A549 (cell line): Measurements from ENCODE around the gene CD36.

Experiments used
- KDM1A ChIP-seq: fragments of 200-600 bp; sonication (generic); IDR thresholded peaks from 2 replicates; pipeline ENCODE4 v1.6.1; 2016; ENCODE audit warnings: low read depth, mild to moderate bottlenecking
- MAFK ChIP-seq: fragments of 450-650 bp; IDR thresholded peaks from 2 replicates; pipeline ENCODE4 v1.6.1; 2014; ENCODE audit not compliant: partially characterized antibody
- TF ChIP-seq, protein P1 (sequence below): IDR thresholded peaks from 2 replicates; pipeline ENCODE4 v1.6.1; 2012
- TF ChIP-seq, protein P2 (sequence below): fragments of 150-350 bp; IDR thresholded peaks from 2 replicates; pipeline ENCODE4 v1.6.1; 2014; ENCODE audit warnings: low read depth, mild to moderate bottlenecking, low read length

- no peak for TF ChIP-seq MAFK
- TF ChIP-seq KDM1A = no peak
- TF ChIP-seq, protein P1, sequence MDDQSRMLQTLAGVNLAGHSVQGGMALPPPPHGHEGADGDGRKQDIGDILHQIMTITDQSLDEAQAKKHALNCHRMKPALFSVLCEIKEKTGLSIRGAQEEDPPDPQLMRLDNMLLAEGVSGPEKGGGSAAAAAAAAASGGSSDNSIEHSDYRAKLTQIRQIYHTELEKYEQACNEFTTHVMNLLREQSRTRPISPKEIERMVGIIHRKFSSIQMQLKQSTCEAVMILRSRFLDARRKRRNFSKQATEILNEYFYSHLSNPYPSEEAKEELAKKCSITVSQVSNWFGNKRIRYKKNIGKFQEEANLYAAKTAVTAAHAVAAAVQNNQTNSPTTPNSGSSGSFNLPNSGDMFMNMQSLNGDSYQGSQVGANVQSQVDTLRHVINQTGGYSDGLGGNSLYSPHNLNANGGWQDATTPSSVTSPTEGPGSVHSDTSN = no peak
- TF ChIP-seq, protein P2, sequence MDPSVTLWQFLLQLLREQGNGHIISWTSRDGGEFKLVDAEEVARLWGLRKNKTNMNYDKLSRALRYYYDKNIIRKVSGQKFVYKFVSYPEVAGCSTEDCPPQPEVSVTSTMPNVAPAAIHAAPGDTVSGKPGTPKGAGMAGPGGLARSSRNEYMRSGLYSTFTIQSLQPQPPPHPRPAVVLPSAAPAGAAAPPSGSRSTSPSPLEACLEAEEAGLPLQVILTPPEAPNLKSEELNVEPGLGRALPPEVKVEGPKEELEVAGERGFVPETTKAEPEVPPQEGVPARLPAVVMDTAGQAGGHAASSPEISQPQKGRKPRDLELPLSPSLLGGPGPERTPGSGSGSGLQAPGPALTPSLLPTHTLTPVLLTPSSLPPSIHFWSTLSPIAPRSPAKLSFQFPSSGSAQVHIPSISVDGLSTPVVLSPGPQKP = no peak
Measured at GRCh38 chr7:80629023-80629422, 9.4 kb upstream of the CD36 start.
